ENCODE results near the gene RXRA. TPM values are rescaled to one million over a fixed set of nuclear protein-coding genes. Genes with fewer than 3 reads are reported as not detected.

Gene RXRA
- total and polyA plus RNA-seq, 2 of the 13 experiments (the other 11 are each of a cell fraction or from before 2014, with no cell fraction given): 18.9 to 29.2 TPM

DNA sequence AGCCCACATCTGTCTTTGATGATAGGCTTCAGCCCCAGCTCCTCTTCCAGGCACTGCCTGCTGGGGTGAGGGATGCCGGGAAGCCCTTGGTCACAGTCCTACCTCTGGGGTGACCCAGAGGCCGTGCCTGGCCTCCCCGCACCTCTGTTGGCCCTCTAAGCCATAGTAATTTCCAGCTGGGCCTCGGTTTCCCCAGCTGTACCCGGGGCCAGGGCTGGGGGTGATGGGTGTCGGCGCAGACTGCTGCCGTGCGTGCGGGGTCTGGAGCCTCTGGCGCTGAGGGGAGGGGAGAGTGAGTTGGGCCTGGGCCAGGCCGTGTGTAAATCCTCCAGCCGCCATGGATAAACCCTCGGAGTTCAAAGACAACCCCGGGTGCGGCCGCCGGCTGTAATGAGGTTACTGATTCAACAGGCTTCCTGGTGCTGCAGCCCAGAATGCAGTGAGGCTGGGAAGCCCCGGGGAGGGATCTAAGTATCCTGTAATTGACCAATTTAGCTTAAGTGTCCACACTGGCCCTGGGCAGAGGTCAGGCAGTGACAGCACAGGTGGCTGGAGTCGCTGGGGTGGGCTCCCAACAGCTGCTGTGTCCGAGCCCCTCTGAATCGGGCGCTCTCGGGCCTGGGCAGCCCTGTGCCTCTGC, 7.1 kb downstream of the RXRA start (continued):
- TF ChIP-seq, protein P1, sequence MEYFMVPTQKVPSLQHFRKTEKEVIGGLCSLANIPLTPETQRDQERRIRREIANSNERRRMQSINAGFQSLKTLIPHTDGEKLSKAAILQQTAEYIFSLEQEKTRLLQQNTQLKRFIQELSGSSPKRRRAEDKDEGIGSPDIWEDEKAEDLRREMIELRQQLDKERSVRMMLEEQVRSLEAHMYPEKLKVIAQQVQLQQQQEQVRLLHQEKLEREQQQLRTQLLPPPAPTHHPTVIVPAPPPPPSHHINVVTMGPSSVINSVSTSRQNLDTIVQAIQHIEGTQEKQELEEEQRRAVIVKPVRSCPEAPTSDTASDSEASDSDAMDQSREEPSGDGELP (IDR thresholded peaks at IDR 0.05; ENCODE audit: borderline replicate concordance, low read depth): peak; percentile 40; the same call in 1 of the 2 replicates
- TF ChIP-seq KMT2A (CRISPR knock-in tag; IDR thresholded peaks at IDR 0.05): peak; percentile 50; the same call in 1 of the 2 replicates
- peak; percentile 27; the same call in 1 of the 2 replicates for TF ChIP-seq MEIS2 (CRISPR knock-in tag; IDR thresholded peaks at IDR 0.05)
- peak; percentile 44; the same call in 1 of the 2 replicates for TF ChIP-seq MAZ (IDR thresholded peaks at IDR 0.05; ENCODE audit: borderline replicate concordance, low read depth, low read length)
- TF ChIP-seq MAZ (CRISPR knock-in tag; IDR thresholded peaks at IDR 0.05; ENCODE audit: low read depth): peak; percentile 39; the same call in 1 of the 2 replicates
- peak; percentile 44; the same call in 1 of the 2 replicates for TF ChIP-seq ZNF772 (CRISPR knock-in tag; IDR thresholded peaks at IDR 0.05)
- 0 out of 2 replicates have a peak, but pooled peaks have one; percentile 30 for TF ChIP-seq SPEN (CRISPR knock-in tag; IDR thresholded peaks at IDR 0.05; ENCODE audit: low read depth)
- TF ChIP-seq XRCC5 (optimal IDR thresholded peaks at IDR 0.05; ENCODE audit: low read length): peak; percentile 57
- no peak for TF ChIP-seq LCORL (IDR thresholded peaks at IDR 0.05)
- peak; percentile 71; the same call in 1 of the 2 replicates for TF ChIP-seq LCORL (CRISPR knock-in tag; IDR thresholded peaks at IDR 0.05)
- TF ChIP-seq CBX1 (IDR thresholded peaks at IDR 0.05; ENCODE audit: low read depth): no peak
- 0 out of 2 replicates have a peak, but pooled peaks have one; percentile 34 for TF ChIP-seq GZF1 (CRISPR knock-in tag; IDR thresholded peaks at IDR 0.05)
- 0 out of 2 replicates have a peak, but pooled peaks have one; percentile 33 for TF ChIP-seq ZNF343 (CRISPR knock-in tag; IDR thresholded peaks at IDR 0.05)
- TF ChIP-seq ELF1 (CRISPR knock-in tag; IDR thresholded peaks at IDR 0.05): peak; percentile 45
- TF ChIP-seq GATAD1 (CRISPR knock-in tag; IDR thresholded peaks at IDR 0.05): peak; percentile 40; the same call in 1 of the 2 replicates
- TF ChIP-seq EP300 (IDR thresholded peaks at IDR 0.05; ENCODE audit: low read depth in 2 of 2, low read length in 2 of 2): peak in 1 of 2 experiments; percentile 24; a peak in 1 of 4 replicates
- no peak for TF ChIP-seq EP300 (CRISPR knock-in tag; IDR thresholded peaks at IDR 0.05; ENCODE audit: borderline replicate concordance)
- 0 out of 2 replicates have a peak, but pooled peaks have one; percentile 11 for TF ChIP-seq ZNF629 (CRISPR knock-in tag; conservative IDR thresholded peaks at IDR 0.05)
- TF ChIP-seq SOX6 (IDR thresholded peaks at IDR 0.05): no peak
- TF ChIP-seq SOX6 (CRISPR knock-in tag; IDR thresholded peaks at IDR 0.05): peak; percentile 58
- TF ChIP-seq FLYWCH1 (CRISPR knock-in tag; IDR thresholded peaks at IDR 0.05): no peak
- peak; percentile 43; the same call in 1 of the 2 replicates for TF ChIP-seq ZNF580 (CRISPR knock-in tag; IDR thresholded peaks at IDR 0.05; ENCODE audit: borderline replicate concordance, low read depth)
- TF ChIP-seq SP5 (CRISPR knock-in tag; IDR thresholded peaks at IDR 0.05; ENCODE audit: borderline replicate concordance, low read depth): peak; percentile 11; the same call in 1 of the 2 replicates
- TF ChIP-seq YEATS4 (CRISPR knock-in tag; IDR thresholded peaks at IDR 0.05; ENCODE audit: borderline replicate concordance): peak; percentile 32; the same call in 1 of the 2 replicates
- TF ChIP-seq, protein P2, sequence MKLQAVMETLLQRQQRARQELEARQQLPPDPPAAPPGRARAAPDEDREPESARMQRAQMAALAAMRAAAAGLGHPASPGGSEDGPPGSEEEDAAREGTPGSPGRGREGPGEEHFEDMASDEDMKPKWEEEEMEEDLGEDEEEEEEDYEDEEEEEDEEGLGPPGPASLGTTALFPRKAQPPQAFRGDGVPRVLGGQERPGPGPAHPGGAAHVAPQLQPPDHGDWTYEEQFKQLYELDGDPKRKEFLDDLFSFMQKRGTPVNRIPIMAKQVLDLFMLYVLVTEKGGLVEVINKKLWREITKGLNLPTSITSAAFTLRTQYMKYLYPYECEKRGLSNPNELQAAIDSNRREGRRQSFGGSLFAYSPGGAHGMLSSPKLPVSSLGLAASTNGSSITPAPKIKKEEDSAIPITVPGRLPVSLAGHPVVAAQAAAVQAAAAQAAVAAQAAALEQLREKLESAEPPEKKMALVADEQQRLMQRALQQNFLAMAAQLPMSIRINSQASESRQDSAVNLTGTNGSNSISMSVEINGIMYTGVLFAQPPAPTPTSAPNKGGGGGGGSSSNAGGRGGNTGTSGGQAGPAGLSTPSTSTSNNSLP (IDR thresholded peaks at IDR 0.05; ENCODE audit: low read depth, low read length): 0 out of 2 replicates have a peak, but pooled peaks have one; percentile 31
- no peak for TF ChIP-seq ZSCAN20 (CRISPR knock-in tag; IDR thresholded peaks at IDR 0.05; ENCODE audit: borderline replicate concordance)
- peak; percentile 22; the same call in 1 of the 2 replicates for TF ChIP-seq NCOA2 (CRISPR knock-in tag; IDR thresholded peaks at IDR 0.05)
- TF ChIP-seq, protein P3, sequence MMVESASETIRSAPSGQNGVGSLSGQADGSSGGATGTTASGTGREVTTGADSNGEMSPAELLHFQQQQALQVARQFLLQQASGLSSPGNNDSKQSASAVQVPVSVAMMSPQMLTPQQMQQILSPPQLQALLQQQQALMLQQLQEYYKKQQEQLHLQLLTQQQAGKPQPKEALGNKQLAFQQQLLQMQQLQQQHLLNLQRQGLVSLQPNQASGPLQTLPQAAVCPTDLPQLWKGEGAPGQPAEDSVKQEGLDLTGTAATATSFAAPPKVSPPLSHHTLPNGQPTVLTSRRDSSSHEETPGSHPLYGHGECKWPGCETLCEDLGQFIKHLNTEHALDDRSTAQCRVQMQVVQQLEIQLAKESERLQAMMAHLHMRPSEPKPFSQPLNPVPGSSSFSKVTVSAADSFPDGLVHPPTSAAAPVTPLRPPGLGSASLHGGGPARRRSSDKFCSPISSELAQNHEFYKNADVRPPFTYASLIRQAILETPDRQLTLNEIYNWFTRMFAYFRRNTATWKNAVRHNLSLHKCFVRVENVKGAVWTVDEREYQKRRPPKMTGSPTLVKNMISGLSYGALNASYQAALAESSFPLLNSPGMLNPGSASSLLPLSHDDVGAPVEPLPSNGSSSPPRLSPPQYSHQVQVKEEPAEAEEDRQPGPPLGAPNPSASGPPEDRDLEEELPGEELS (CRISPR knock-in tag; IDR thresholded peaks at IDR 0.05): peak; percentile 47
